Measurements from ENCODE around the gene SLC39A11.

DNA sequence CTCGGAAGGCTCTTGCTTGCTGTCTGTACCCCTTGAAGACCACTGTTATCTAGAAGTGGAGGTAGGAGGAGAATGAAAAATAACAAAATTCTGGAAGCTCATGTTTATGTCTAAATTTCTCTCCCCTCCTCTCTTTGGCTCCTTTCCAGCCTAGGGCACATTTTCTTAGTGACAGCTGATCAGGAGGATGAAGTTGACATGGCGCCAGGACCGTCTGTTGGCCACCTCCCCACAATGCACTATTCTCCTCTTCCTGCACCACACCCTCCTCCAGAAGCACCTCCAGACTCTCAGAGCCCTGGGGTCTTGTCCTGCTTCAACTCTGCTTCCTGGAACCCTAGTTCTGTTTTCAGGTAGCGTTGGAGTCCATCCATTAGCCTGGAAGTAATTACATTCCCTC, 46.8 kb upstream of the SLC39A11 start:
- TF ChIP-seq, protein P1, sequence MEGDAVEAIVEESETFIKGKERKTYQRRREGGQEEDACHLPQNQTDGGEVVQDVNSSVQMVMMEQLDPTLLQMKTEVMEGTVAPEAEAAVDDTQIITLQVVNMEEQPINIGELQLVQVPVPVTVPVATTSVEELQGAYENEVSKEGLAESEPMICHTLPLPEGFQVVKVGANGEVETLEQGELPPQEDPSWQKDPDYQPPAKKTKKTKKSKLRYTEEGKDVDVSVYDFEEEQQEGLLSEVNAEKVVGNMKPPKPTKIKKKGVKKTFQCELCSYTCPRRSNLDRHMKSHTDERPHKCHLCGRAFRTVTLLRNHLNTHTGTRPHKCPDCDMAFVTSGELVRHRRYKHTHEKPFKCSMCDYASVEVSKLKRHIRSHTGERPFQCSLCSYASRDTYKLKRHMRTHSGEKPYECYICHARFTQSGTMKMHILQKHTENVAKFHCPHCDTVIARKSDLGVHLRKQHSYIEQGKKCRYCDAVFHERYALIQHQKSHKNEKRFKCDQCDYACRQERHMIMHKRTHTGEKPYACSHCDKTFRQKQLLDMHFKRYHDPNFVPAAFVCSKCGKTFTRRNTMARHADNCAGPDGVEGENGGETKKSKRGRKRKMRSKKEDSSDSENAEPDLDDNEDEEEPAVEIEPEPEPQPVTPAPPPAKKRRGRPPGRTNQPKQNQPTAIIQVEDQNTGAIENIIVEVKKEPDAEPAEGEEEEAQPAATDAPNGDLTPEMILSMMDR (IDR thresholded peaks at IDR 0.05), result no peak
- no peak for TF ChIP-seq POLR2AphosphoS5 (IDR thresholded peaks at IDR 0.05; ENCODE audit: low read depth, low read length)
- no peak for TF ChIP-seq SMC3 (IDR thresholded peaks at IDR 0.05; ENCODE audit: low read depth, low read length)
- TF ChIP-seq SIN3A (IDR thresholded peaks at IDR 0.05; ENCODE audit: borderline replicate concordance, low read depth, low read length), result no peak
- TF ChIP-seq, protein P2, sequence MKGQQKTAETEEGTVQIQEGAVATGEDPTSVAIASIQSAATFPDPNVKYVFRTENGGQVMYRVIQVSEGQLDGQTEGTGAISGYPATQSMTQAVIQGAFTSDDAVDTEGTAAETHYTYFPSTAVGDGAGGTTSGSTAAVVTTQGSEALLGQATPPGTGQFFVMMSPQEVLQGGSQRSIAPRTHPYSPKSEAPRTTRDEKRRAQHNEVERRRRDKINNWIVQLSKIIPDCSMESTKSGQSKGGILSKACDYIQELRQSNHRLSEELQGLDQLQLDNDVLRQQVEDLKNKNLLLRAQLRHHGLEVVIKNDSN (IDR thresholded peaks at IDR 0.05; ENCODE audit: borderline replicate concordance, low read depth), result no peak
- no peak for TF ChIP-seq TEAD4 (IDR thresholded peaks at IDR 0.05; ENCODE audit: borderline replicate concordance, insufficient read depth)
- no peak for TF ChIP-seq GABPA (IDR thresholded peaks at IDR 0.05; ENCODE audit: low read depth)
- no peak for TF ChIP-seq NFIC (IDR thresholded peaks at IDR 0.05; ENCODE audit: borderline replicate concordance)
- TF ChIP-seq EZH2phosphoT487 (IDR thresholded peaks at IDR 0.05; ENCODE audit: borderline replicate concordance, low read depth), result no peak
- TF ChIP-seq RCOR1 (IDR thresholded peaks at IDR 0.05; ENCODE audit: low read length), result no peak
- TF ChIP-seq, protein P3, sequence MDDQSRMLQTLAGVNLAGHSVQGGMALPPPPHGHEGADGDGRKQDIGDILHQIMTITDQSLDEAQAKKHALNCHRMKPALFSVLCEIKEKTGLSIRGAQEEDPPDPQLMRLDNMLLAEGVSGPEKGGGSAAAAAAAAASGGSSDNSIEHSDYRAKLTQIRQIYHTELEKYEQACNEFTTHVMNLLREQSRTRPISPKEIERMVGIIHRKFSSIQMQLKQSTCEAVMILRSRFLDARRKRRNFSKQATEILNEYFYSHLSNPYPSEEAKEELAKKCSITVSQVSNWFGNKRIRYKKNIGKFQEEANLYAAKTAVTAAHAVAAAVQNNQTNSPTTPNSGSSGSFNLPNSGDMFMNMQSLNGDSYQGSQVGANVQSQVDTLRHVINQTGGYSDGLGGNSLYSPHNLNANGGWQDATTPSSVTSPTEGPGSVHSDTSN (IDR thresholded peaks at IDR 0.05), result no peak
- no peak for TF ChIP-seq TAF1 (IDR thresholded peaks at IDR 0.05; ENCODE audit: borderline replicate concordance, low read depth, low read length)
